ENCODE measurements around the gene KLHL2.

The KLHL2 gene

DNA sequence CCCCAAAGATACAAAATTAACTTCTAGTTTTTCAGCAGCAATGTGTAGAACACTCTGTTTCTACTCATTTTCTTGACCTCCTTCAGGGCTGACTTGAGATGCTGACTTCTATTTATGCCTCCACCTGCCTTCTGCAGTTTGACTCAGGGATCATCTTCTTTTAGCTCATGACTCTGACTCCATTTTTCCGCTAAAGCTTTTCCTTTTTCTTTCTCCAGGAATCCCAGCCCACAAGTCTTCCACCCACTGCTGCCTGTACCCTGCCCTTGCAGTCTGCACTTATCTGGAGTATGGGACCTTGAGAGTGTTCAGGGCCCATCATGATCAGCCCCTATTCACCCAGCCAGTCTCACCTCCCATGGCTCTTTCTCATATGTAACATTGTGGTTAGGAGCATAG lies 14.9 kb upstream of the KLHL2 start:
- H3K4me3 ChIP-seq (ENCODE audit: low read depth, low read length) = no peak overlapping the region
- TF ChIP-seq, protein P1, sequence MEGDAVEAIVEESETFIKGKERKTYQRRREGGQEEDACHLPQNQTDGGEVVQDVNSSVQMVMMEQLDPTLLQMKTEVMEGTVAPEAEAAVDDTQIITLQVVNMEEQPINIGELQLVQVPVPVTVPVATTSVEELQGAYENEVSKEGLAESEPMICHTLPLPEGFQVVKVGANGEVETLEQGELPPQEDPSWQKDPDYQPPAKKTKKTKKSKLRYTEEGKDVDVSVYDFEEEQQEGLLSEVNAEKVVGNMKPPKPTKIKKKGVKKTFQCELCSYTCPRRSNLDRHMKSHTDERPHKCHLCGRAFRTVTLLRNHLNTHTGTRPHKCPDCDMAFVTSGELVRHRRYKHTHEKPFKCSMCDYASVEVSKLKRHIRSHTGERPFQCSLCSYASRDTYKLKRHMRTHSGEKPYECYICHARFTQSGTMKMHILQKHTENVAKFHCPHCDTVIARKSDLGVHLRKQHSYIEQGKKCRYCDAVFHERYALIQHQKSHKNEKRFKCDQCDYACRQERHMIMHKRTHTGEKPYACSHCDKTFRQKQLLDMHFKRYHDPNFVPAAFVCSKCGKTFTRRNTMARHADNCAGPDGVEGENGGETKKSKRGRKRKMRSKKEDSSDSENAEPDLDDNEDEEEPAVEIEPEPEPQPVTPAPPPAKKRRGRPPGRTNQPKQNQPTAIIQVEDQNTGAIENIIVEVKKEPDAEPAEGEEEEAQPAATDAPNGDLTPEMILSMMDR (IDR thresholded peaks at IDR 0.05; ENCODE audit: low read depth, low read length) = no peak

DNA sequence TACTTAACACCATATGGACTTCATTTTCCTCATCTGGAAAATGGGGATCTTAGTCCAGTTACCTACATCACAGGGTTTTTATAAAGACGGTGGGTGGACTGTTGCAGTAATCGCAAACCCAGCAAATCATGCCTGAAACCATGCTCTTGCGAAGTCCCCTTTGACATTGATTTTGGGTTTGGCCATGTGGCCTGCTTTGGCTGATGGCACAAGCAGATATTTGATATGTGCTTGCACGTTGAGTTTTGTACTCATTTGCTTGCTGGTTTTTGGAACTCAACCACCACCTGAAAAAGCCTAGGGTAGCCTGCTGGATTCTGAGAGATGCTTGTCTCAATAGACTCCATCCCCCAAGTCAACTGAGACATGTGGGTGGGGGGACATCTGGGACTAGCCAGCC lies 14.4 kb upstream of the KLHL2 start:
- TF ChIP-seq, protein P1 (IDR thresholded peaks at IDR 0.05; ENCODE audit: low read depth, low read length) = no peak
- no peak overlapping the region for H3K4me3 ChIP-seq (ENCODE audit: low read depth, low read length)

DNA sequence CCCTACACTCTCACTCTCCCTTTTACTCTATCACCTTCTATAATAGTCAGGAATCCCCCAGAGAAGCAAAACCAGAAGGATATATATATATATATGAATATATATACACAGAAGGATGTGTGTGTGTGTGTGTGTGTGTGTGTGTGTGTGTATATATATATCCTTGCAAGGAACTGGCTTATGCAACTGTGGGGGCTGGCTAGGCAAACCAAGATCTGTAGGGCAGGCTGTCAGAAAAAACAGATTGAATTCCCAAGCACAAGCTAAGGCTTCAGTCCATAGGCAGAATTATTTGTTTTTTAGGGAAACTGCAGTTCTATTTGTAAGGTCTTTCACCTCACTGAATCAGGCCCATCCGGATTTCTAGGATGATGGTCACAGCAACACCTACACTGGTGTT lies 13.0 kb upstream of the KLHL2 start:
- H3K4me3 ChIP-seq (ENCODE audit: low read depth, low read length) = no peak overlapping the region
- TF ChIP-seq, protein P1 (IDR thresholded peaks at IDR 0.05; ENCODE audit: low read depth, low read length) = no peak

DNA sequence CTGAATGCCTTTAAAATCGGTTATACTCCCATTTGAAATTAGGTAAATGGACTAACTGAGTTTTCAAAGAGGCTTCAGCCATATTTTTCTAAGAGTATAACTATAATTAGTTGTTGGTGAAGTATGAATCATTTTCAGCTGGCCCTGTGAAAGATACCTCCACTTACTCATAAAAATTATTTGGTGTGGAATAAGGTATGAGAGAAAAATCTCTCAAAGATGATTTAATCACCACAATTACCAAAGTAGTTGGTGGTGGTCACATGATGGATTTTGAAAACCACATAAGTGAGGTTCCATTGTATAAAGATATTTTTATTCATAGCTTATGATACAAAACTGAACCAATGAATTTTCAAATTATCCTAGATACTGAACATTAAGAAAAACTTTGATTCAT lies 9.0 kb upstream of the KLHL2 start:
- TF ChIP-seq, protein P1 (IDR thresholded peaks at IDR 0.05; ENCODE audit: low read depth, low read length) = no peak
- H3K4me3 ChIP-seq (ENCODE audit: low read depth, low read length) = no peak overlapping the region

DNA sequence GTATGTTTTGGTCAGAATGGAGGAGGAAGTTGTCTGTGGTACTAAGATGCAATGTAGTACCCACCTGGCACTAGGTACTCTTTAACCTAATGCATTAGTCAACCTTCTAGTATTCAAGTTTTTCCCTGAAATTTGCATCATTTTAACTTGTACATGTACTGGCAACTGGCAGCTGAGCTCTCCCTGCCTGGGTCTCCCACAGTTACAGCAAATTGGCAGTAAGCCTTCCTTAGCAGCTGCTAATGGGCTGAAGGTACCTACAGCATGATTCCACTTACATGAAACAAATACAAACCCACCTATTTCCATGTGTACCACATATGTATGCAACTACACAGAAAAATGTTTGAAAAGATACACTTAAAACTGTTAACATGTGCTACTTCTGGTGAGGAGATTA lies 8.1 kb upstream of the KLHL2 start:
- H3K4me3 ChIP-seq (ENCODE audit: low read depth, low read length) = no peak overlapping the region
- TF ChIP-seq, protein P1 (IDR thresholded peaks at IDR 0.05; ENCODE audit: low read depth, low read length) = no peak

DNA sequence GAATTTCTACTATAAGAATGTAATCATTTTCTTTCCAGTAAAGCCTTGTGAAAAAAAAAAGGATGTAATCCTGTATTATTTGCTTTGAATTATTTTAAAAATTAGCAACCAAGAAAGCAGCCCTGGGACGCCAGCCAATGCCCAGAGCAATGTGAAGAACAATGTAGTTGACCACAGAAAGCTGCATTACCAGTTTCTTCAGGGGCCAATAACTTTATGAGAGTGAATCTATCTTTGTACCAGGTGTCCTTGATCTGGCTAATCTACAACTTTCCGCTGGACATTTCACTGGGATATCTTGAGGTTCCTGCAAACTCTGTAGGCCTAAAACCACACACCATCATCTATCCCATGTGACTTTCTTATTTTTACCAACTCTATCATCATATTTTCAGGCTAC lies 7.6 kb upstream of the KLHL2 start:
- TF ChIP-seq, protein P1 (IDR thresholded peaks at IDR 0.05; ENCODE audit: low read depth, low read length) = no peak

DNA sequence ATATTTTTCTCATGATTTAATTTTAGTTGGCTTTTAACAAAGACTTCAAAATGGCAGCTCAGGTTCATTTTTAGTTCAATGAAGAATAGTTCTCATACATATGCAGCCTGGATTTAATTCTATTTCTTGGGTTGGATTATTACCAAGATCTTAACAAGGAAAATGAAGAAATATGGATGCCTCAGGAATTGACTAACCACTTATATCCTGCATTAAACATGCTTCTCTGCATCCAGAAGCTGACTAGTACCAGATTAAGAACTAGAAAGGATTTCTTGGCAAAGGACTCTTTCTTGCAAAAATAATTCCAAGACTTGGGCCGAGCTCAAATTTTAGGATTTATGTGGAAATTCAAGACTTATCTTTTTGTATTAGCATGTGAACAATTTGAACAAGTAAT lies 5.6 kb upstream of the KLHL2 start:
- no peak overlapping the region for H3K4me3 ChIP-seq (ENCODE audit: low read depth, low read length)
- TF ChIP-seq, protein P1 (IDR thresholded peaks at IDR 0.05; ENCODE audit: low read depth, low read length) = no peak

More for the DNA sequence above, 7.6 kb upstream of the KLHL2 start:
- H3K4me3 ChIP-seq (ENCODE audit: low read depth, low read length) = no peak overlapping the region
